Testis (tissue), 3 donors: Measurements from ENCODE around the gene ABCF2. TPM values are rescaled to one million over a fixed set of nuclear protein-coding genes. Genes with fewer than 3 reads are reported as not detected.
A peak's percentile ranks its signal among the peaks of the same experiment; 100 is the strongest.

Experiments used
- DNase-seq: peaks from one replicate; pipeline ENCODE4 v3.0.0-alpha.2; 2019
- H3K27ac ChIP-seq, 2 donors: fragments of 200-600 bp; sonication (generic); one replicate each; pipeline ENCODE4 v1.5.1; 2019
- H3K27me3 ChIP-seq: fragments of 200-600 bp; sonication (generic); one replicate; pipeline ENCODE4 v1.5.1; 2019
- H3K36me3 ChIP-seq: fragments of 200-600 bp; sonication (generic); one replicate; pipeline ENCODE4 v1.5.1; 2017; ENCODE audit warnings: low read depth; ENCODE audit errors: missing control alignments
- H3K4me1 ChIP-seq: fragments of 200-600 bp; sonication (generic); one replicate; pipeline ENCODE4 v1.5.1; 2019
- H3K4me3 ChIP-seq, 2 donors: fragments of 200-600 bp; sonication (generic); one replicate each; pipeline ENCODE4 v1.5.1; 2017 to 2019
- H3K9me3 ChIP-seq: fragments of 200-600 bp; sonication (generic); one replicate; pipeline ENCODE4 v1.5.1; 2017
- CTCF ChIP-seq, 3 experiments: fragments of 450-650 bp in 2 of 3; fragments of 200-600 bp in 1 of 3; sonication (generic) in 1 of 3; IDR thresholded peaks; one replicate each; pipeline ENCODE4 v1.5.1; 2016 to 2019; ENCODE audit warnings: antibody characterized with exemption in 3 of 3, mild to moderate bottlenecking in 2 of 3, moderate library complexity in 1 of 3
- POLR2A ChIP-seq: fragments of 450-650 bp; IDR thresholded peaks from one replicate; pipeline ENCODE4 v1.6.1; 2017; ENCODE audit warnings: antibody characterized with exemption, mild to moderate bottlenecking, moderate library complexity
- WGBS, 2 donors: methylation state at CpG; one replicate each; pipeline ENCODE4 v1.1.5; 2018; 5-methylcytosine and 5-hydroxymethylcytosine counted together
- intact Hi-C: fragments of 100-400 bp; cut with DNase I; formaldehyde crosslinking; loops from one replicate; pipeline ENCODE4 v1.15.1; 2023; ENCODE audit warnings: low total_unique reads
- polyA plus RNA-seq: library from polyadenylated mRNA; stranded (reverse); fragments of 350-450 nt; fragmentation: Illumina TruSeq; extraction: RNeasy Lipid Tissue Mini Kit (QIAGEN cat#74804); gene quantifications from one replicate; pipeline ENCODE4 v1.2.3, GENCODE V29; 2014; ENCODE audit warnings: low read depth, low replicate concordance; ENCODE audit not compliant: insufficient read depth
- total RNA-seq, 2 donors: library from RNA; depleted of rRNA; stranded (reverse); fragments of >200 nt; gene quantifications; one replicate each; pipeline ENCODE4 v1.2.3, GENCODE V29; 2016

The ABCF2 gene
- total and polyA plus RNA-seq, 3 donors from 2014 or later = 44.4 to 54.3 (median 49.4) TPM

DNA sequence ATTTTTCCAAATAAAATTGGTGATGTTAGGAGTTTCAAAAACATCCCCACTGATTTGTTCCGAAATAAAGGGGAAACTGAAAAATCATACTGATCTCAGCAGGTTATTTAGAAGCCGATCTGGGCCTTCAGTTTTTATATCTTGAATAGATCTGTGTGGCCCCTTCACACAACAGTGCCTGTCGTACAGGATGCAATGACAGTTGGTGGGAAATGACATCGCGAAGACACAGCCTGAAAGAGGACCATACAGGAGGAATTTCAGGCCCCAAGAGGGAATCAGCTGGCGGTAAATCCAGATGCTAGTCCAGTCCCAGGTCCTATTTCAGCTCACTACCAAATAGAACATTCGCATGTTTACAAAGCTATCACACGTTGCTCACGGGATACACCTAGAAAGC is 19.7 kb downstream of the ABCF2 start:
- TF ChIP-seq CTCF (IDR thresholded peaks at IDR 0.05) (no peak), POLR2A (no peak)
- Histone ChIP-seq H3K27me3 (no peaks in the 10 kb centered on the region), H3K4me1 (no peaks in the 10 kb centered on the region), H3K9me3 (no peaks in the 10 kb centered on the region), H3K36me3 (no peaks in the 10 kb centered on the region), H3K27ac (no peak overlapping the region), H3K4me3 (no peak overlapping the region)
- 77 to 80% methylated on average over 9 of the region's 9 CpGs for WGBS, 2 donors
- no peak for DNase-seq
- intact Hi-C loops = no loop called here

GRCh38 chr7:151206914-151207313 is 20.1 kb downstream of the ABCF2 start:
- intact Hi-C loops = no loop called here
- 59 to 69% methylated on average over 9 of the region's 9 CpGs for WGBS, 2 donors
- no peaks in the 10 kb centered on the region for H3K36me3 ChIP-seq
- no peak overlapping the region for H3K4me3 ChIP-seq
- TF ChIP-seq POLR2A (no peak), CTCF (IDR thresholded peaks at IDR 0.05) (no peak)
- H3K9me3 ChIP-seq = no peaks in the 10 kb centered on the region
- H3K27me3 ChIP-seq = no peaks in the 10 kb centered on the region
- H3K4me1 ChIP-seq = no peaks in the 10 kb centered on the region
- no peak for DNase-seq
- H3K27ac ChIP-seq = no peak overlapping the region

DNA sequence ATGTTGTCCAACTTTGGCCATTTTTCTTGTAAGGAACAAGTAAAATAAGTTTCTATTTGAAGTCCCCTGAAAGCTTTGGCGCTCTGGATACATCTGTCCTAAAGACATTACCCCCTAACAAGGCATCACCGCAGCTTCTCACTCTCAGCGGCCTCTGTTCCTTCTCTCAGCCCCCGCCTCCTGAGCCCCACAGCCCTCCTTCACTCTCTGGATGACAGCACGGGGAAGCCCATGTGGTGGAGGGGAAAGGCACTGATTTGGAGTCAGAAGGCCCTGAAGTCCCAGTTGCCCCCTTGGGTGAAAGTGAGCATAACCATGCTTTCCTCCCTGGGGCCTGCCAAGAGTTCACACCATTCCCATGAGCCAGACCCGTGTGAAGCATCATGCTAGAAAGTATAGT is 21.3 kb downstream of the ABCF2 start:
- intact Hi-C loops = no loop called here
- 76 to 80% methylated on average over 6 of the region's 6 CpGs for WGBS, 2 donors
- Histone ChIP-seq H3K36me3 (no peaks in the 10 kb centered on the region), H3K4me1 (no peaks in the 10 kb centered on the region), H3K4me3 (no peak overlapping the region), H3K9me3 (no peaks in the 10 kb centered on the region), H3K27ac (no peak overlapping the region), H3K27me3 (no peaks in the 10 kb centered on the region)
- DNase-seq = no peak
- TF ChIP-seq CTCF (IDR thresholded peaks at IDR 0.05) = no peak
- no peak for TF ChIP-seq POLR2A

GRCh38 chr7:151204383-151205032 is 22.5 kb downstream of the ABCF2 start:
- Histone ChIP-seq H3K27ac (no peak overlapping the region), H3K9me3 (no peaks in the 10 kb centered on the region), H3K27me3 (no peaks in the 10 kb centered on the region), H3K36me3 (no peaks in the 10 kb centered on the region), H3K4me3 (peak overlapping the region in 1 of 2 donors; percentile 36), H3K4me1 (no peaks in the 10 kb centered on the region)
- peak; percentile 34 for DNase-seq
- intact Hi-C loops = no loop called here
- WGBS, 2 donors = 61 to 66% methylated on average over 25 to 37 of the region's 48 CpGs
- TF ChIP-seq POLR2A (no peak), CTCF (IDR thresholded peaks at IDR 0.05) (peak in 1 of 3 experiments; percentile 15)

DNA sequence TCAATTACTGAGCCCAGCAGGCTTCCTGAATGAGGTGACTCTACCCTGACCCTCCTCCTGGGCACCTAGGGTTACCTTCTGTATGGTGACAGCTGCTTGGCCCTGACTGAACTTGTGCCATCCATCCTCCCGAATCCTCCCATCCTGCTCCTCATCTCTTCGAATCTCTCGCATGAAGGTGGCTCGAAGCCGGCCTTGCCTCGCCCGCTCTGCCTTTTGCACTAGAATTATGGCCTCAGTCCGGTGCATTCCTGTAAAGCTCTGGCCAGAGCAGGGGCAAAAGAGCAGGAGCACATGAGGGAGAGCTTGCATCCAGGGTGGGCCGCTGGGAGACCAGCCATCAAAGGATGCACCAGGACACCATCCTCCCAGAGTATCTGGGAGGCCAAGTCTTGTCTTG is 24.2 kb downstream of the ABCF2 start:
- intact Hi-C loops = no loop called here

More for the DNA sequence above, 24.2 kb downstream of the ABCF2 start:
- TF ChIP-seq CTCF (IDR thresholded peaks at IDR 0.05) (no peak), POLR2A (no peak)
- DNase-seq = no peak
- Histone ChIP-seq H3K27ac (no peak overlapping the region), H3K27me3 (no peaks in the 10 kb centered on the region), H3K9me3 (no peaks in the 10 kb centered on the region), H3K36me3 (no peaks in the 10 kb centered on the region), H3K4me1 (no peaks in the 10 kb centered on the region), H3K4me3 (no peak overlapping the region)
- 93 to 99% methylated on average over 9 of the region's 9 CpGs for WGBS, 2 donors
